H1 (cell line): ENCODE measurements around the gene IL1A. TPM values are rescaled to one million over a fixed set of nuclear protein-coding genes. Genes with fewer than 3 reads are reported as not detected.

Source experiments
- CTCF ChIA-PET: fragments of 300-600 bp; sonication (Branson Sonifier 250); formaldehyde crosslinking; loops from one replicate; lab custom pipeline; 2021; ENCODE audit not compliant: partially characterized antibody; lab: Charles Lee
- POLR2A ChIA-PET: fragments of 300-600 bp; sonication (Branson Sonifier 250); formaldehyde crosslinking; loops from one replicate; lab custom pipeline; 2021; ENCODE audit warnings: inconsistent platforms; ENCODE audit not compliant: partially characterized antibody; lab: Charles Lee
- DNase-seq, 2 experiments: peaks; one replicate each; pipeline versions ENCODE4 v3.0.0 to v3.0.0-alpha.2; 2010 to 2022; ENCODE audit warnings: low spot score in 2 of 2, low read depth in 1 of 2, mixed read lengths in 1 of 2
- FAIRE-seq: peaks from 2 replicates; lab custom pipeline; 2011; peaks lifted over from hg19 to GRCh38; lab: Jason Lieb, UNC
- H2AFZ ChIP-seq: 2 replicates; pipeline ENCODE4 v1.8.1; 2012; ENCODE audit warnings: low read length, inconsistent platforms
- H2AK5ac ChIP-seq: 2 replicates; pipeline ENCODE4 v1.6.1; 2013; ENCODE audit warnings: low read depth, low read length
- H2BK120ac ChIP-seq: replicated peaks from 2 replicates; pipeline ENCODE3; 2013; ENCODE audit warnings: low read depth, low read length, inconsistent platforms
- H2BK12ac ChIP-seq: 2 replicates; pipeline ENCODE4 v1.6.1; 2013; ENCODE audit warnings: low read depth, low read length
- H2BK15ac ChIP-seq: 2 replicates; pipeline ENCODE4 v1.6.1; 2013; ENCODE audit warnings: low read length
- H2BK20ac ChIP-seq: 2 replicates; pipeline ENCODE4 v1.6.1; 2013; ENCODE audit warnings: low read length
- H2BK5ac ChIP-seq: 2 replicates; pipeline ENCODE4 v1.6.1; 2013; ENCODE audit warnings: low read depth, low read length
- H3K14ac ChIP-seq: 2 replicates; pipeline ENCODE4 v1.6.1; 2013; ENCODE audit warnings: inconsistent platforms; ENCODE audit not compliant: insufficient read length
- H3K18ac ChIP-seq: 2 replicates; pipeline ENCODE4 v1.6.1; 2013; ENCODE audit warnings: low read length; ENCODE audit errors: extremely low read depth
- H3K23ac ChIP-seq: 2 replicates; pipeline ENCODE4 v1.6.1; 2013; ENCODE audit warnings: inconsistent platforms; ENCODE audit not compliant: insufficient read length
- H3K23me2 ChIP-seq: 2 replicates; pipeline ENCODE4 v1.6.1; 2013; ENCODE audit warnings: low read depth, low read length
- H3K27ac ChIP-seq: 2 replicates; pipeline ENCODE4 v1.6.1; 2011; ENCODE audit warnings: low read depth, low read length, inconsistent platforms
- H3K27me3 ChIP-seq, 4 experiments: replicated peaks in 1 of 4; 1 replicate in 1 of 4; 2 replicates in 3 of 4; pipeline versions ENCODE4 v1.6.1 to v1.8.1; 2011 to 2013; ENCODE audit warnings: low read length in 3 of 4, mild to moderate bottlenecking in 3 of 4, inconsistent platforms in 2 of 4, mixed read lengths in 2 of 4, moderate library complexity in 1 of 4; ENCODE audit not compliant: control insufficient read depth in 3 of 4, insufficient read depth in 3 of 4; ENCODE audit errors: extremely low read depth in 1 of 4
- H3K36me3 ChIP-seq, 4 experiments: 2 replicates each; pipeline versions ENCODE4 v1.6.1 to v1.8.1; 2011 to 2013; ENCODE audit warnings: mild to moderate bottlenecking in 4 of 4, low read length in 3 of 4, moderate library complexity in 2 of 4, control low read depth in 1 of 4, inconsistent platforms in 1 of 4; ENCODE audit not compliant: insufficient read depth in 4 of 4, control insufficient read depth in 2 of 4
- H3K4ac ChIP-seq: replicated peaks from 2 replicates; pipeline ENCODE3; 2013; ENCODE audit warnings: low read length, low read depth, mixed read lengths, inconsistent platforms; ENCODE audit not compliant: insufficient read length
- H3K4me1 ChIP-seq, 4 experiments: replicated peaks in 1 of 4; 1 replicate in 1 of 4; 2 replicates in 3 of 4; pipeline versions ENCODE4 v1.6.1 to v1.8.1; 2011 to 2013; ENCODE audit warnings: low read length in 3 of 4, inconsistent platforms in 2 of 4, mixed read lengths in 1 of 4; ENCODE audit not compliant: insufficient read depth in 4 of 4, control insufficient read depth in 3 of 4
- H3K4me2 ChIP-seq, 2 experiments: 2 replicates each; pipeline versions ENCODE4 v1.6.1 to v1.8.1; 2011 to 2013; ENCODE audit warnings: low read depth in 2 of 2, low read length in 2 of 2, control low read depth in 1 of 2, inconsistent platforms in 1 of 2, mild to moderate bottlenecking in 1 of 2; ENCODE audit not compliant: insufficient read depth in 1 of 2
- H3K4me3 ChIP-seq, 4 experiments: fragments of 200-600, 300-600 bp in 1 of 4; sonication (generic), shearing (Covaris generic), sonication (Bioruptor Twin) in 1 of 4; 2 replicates each; pipeline versions ENCODE4 v1.5.1 to v1.8.1; 2011 to 2016; ENCODE audit warnings: low read length in 4 of 4, low read depth in 3 of 4, control low read depth in 2 of 4, inconsistent platforms in 2 of 4, mild to moderate bottlenecking in 2 of 4, mixed read lengths in 1 of 4, moderate library complexity in 1 of 4; ENCODE audit not compliant: insufficient read depth in 2 of 4; ENCODE audit errors: extremely low read depth in 1 of 4
- H3K56ac ChIP-seq: replicated peaks from 2 replicates; pipeline ENCODE3; 2013; ENCODE audit warnings: low read depth, mild to moderate bottlenecking, mixed read lengths, low read length, inconsistent platforms; ENCODE audit not compliant: insufficient read length
- H3K79me1 ChIP-seq: 2 replicates; pipeline ENCODE4 v1.6.1; 2013; ENCODE audit warnings: low read depth, low read length, control low read depth
- H3K79me2 ChIP-seq, 2 experiments: 2 replicates each; pipeline versions ENCODE4 v1.6.1 to v1.8.1; 2012 to 2013; ENCODE audit warnings: low read length in 2 of 2, mild to moderate bottlenecking in 2 of 2, inconsistent platforms in 1 of 2; ENCODE audit not compliant: insufficient read depth in 2 of 2, control insufficient read depth in 1 of 2
- H3K9ac ChIP-seq, 4 experiments: replicated peaks in 1 of 4; 1 replicate in 1 of 4; 2 replicates in 3 of 4; pipeline versions ENCODE4 v1.6.1 to v1.8.1; 2011 to 2013; ENCODE audit warnings: low read depth in 3 of 4, low read length in 3 of 4, control low read depth in 2 of 4, mild to moderate bottlenecking in 2 of 4, moderate library complexity in 2 of 4, inconsistent platforms in 1 of 4; ENCODE audit errors: extremely low read depth in 1 of 4
- H3K9me3 ChIP-seq, 2 experiments: 2 replicates each; pipeline versions ENCODE4 v1.6.1 to v1.8.1; 2012 to 2013; ENCODE audit warnings: mild to moderate bottlenecking in 2 of 2, moderate library complexity in 2 of 2, control low read depth in 1 of 2, inconsistent platforms in 1 of 2, low read depth in 1 of 2, low read length in 1 of 2, mixed read lengths in 1 of 2; ENCODE audit not compliant: insufficient read depth in 2 of 2
- H4K20me1 ChIP-seq, 2 experiments: replicated peaks in 1 of 2; 2 replicates each; pipeline versions ENCODE3 to v1.8.1; 2011 to 2013; ENCODE audit warnings: inconsistent platforms in 2 of 2, low read length in 2 of 2, mild to moderate bottlenecking in 1 of 2; ENCODE audit not compliant: insufficient read depth in 2 of 2, control insufficient read depth in 1 of 2
- H4K5ac ChIP-seq: 2 replicates; pipeline ENCODE4 v1.6.1; 2013; ENCODE audit warnings: low read length, low read depth, mixed read lengths, inconsistent platforms; ENCODE audit not compliant: insufficient read length
- H4K8ac ChIP-seq: 2 replicates; pipeline ENCODE4 v1.8.0; 2013; ENCODE audit warnings: mild to moderate bottlenecking, moderate library complexity, low read length, inconsistent platforms; ENCODE audit not compliant: insufficient read depth; ENCODE audit errors: extremely low read depth
- H4K91ac ChIP-seq: replicated peaks from 2 replicates; pipeline ENCODE3; 2013; ENCODE audit warnings: low read length, mixed read lengths, inconsistent platforms; ENCODE audit not compliant: insufficient read length
- CTCF ChIP-seq, 3 experiments: IDR thresholded peaks; 1 replicate in 2 of 3; 2 replicates in 1 of 3; pipeline versions ENCODE4 v1.5.1 to v1.6.1; 2011; ENCODE audit warnings: low read length in 3 of 3, mild to moderate bottlenecking in 3 of 3, inconsistent platforms in 2 of 3, low read depth in 1 of 3, moderate library complexity in 1 of 3; ENCODE audit not compliant: insufficient read depth in 1 of 3; ENCODE audit errors: control extremely low read depth in 1 of 3
- FOSL1 ChIP-seq: IDR thresholded peaks from 2 replicates; pipeline ENCODE4 v1.6.1; 2011; ENCODE audit warnings: mild to moderate bottlenecking, low read depth, low read length, moderate library complexity; ENCODE audit not compliant: insufficient read depth
- POLR2AphosphoS5 ChIP-seq: IDR thresholded peaks from 2 replicates; pipeline ENCODE4 v1.6.1; 2011; ENCODE audit warnings: low read depth, low read length
- RAD21 ChIP-seq, 2 experiments: IDR thresholded peaks in 1 of 2; conservative IDR thresholded peaks in 1 of 2; 2 replicates each; pipeline ENCODE4 v1.6.1; 2011; ENCODE audit warnings: low read depth in 2 of 2, low read length in 2 of 2, improper control_type of control experiment in 1 of 2, inconsistent platforms in 1 of 2, mild to moderate bottlenecking in 1 of 2, moderate library complexity in 1 of 2
- WGBS, 2 experiments: shearing (Covaris generic) in 1 of 2; methylation state at CpG; one replicate each; pipeline versions ENCODE4 v1.1.6 to v1.1.7; 2013 to 2015; ENCODE audit warnings: low lambda C conversion rate in 2 of 2, mixed read lengths in 2 of 2, inconsistent platforms in 1 of 2, low coverage in 1 of 2, missing lambda C conversion rate in 1 of 2; ENCODE audit not compliant: insufficient replicate concordance in 2 of 2, insufficient coverage in 1 of 2, insufficient read length in 1 of 2; ENCODE audit errors: extremely low coverage in 1 of 2, missing lambda C conversion rate in 1 of 2; 5-methylcytosine and 5-hydroxymethylcytosine counted together
- polyA plus RNA-seq, 7 experiments: library from polyadenylated mRNA; depleted of rRNA in 3 of 7; stranded (reverse) in 5 of 7; unstranded in 2 of 7; fragments of >200 nt in 5 of 7; fragments of 200-250 nt in 2 of 7; gene quantifications; 1 replicate in 5 of 7; 2 replicates in 1 of 7; 4 replicates in 1 of 7; pipeline versions ENCODE4 v1.2.1 to v1.2.3, GENCODE V29; 2011 to 2013; ENCODE audit warnings: missing spikeins in 2 of 7, mixed read lengths in 2 of 7
- total RNA-seq: library from RNA; stranded (reverse); fragmentation: NEBNext Ultra II Directional; extraction: Animal tissue kit (Norgen Biotek cat#: 25700); gene quantifications from 2 replicates; pipeline ENCODE4 v1.2.1, GENCODE V29; 2021

Gene IL1A
- total and polyA plus RNA-seq, 2 of the 8 experiments (the other 6 are each of a cell fraction or from before 2014, with no cell fraction given): 0.32 to 0.74 TPM

- no peak overlapping the region for H2AK5ac ChIP-seq
- POLR2A ChIA-PET: no interaction called here
- H3K27ac ChIP-seq: no peak overlapping the region
- H3K14ac ChIP-seq: no peak overlapping the region
- 0 out of 2 replicates have a peak overlapping the region, but pooled peaks have one; percentile 6 for H2BK20ac ChIP-seq
- no peaks in the 10 kb centered on the region for H3K23me2 ChIP-seq
- H3K36me3 ChIP-seq: no peaks in the 10 kb centered on the region
- no peak for TF ChIP-seq POLR2AphosphoS5
- peak in 2 of 3 experiments; percentile 25 to 39; a peak in 2 of 4 replicates for TF ChIP-seq CTCF (IDR thresholded peaks at IDR 0.05; ENCODE audit: control extremely low read depth in 1 of 3, insufficient read depth in 1 of 3, low read depth in 1 of 3, low read length in 3 of 3)
- TF ChIP-seq RAD21 (IDR thresholded peaks at IDR 0.05 in 1 of 2, conservative IDR thresholded peaks at IDR 0.05 in 1 of 2; ENCODE audit: low read depth in 2 of 2, low read length in 2 of 2): peak; percentile 20 to 38; a peak in 2 of 4 replicates
- TF ChIP-seq FOSL1: no peak
- no peaks in the 10 kb centered on the region for H3K27me3 ChIP-seq
- no peak overlapping the region for H3K9ac ChIP-seq
- H4K91ac ChIP-seq: no peak overlapping the region
- H3K79me2 ChIP-seq: no peaks in the 10 kb centered on the region
- H3K4me3 ChIP-seq: no peak overlapping the region
- no peak overlapping the region; the same call in 1 of the 2 replicates for H2AFZ ChIP-seq
- H3K23ac ChIP-seq: no peak overlapping the region
- FAIRE-seq (no peak), DNase-seq (no peak)
- 0 out of 2 replicates have a peak overlapping the region, but pooled peaks have one; percentile 88 for H2BK5ac ChIP-seq
- H4K5ac ChIP-seq: no peak overlapping the region
- H3K4me1 ChIP-seq: peaks cover 0 to 33% (median 8%) of the 10 kb centered on the region in 4 experiments; a peak in 5 of 7 replicates
- no peaks in the 10 kb centered on the region for H4K20me1 ChIP-seq
- no peak overlapping the region for H3K4me2 ChIP-seq
- H2BK15ac ChIP-seq: no peak overlapping the region
- no peak overlapping the region for H3K4ac ChIP-seq
- no peaks in the 10 kb centered on the region for H3K79me1 ChIP-seq
- 63% methylated on average over 4 of the region's 4 CpGs; no CpG with 5 or more reads in 1 of the 2 experiments for WGBS, 2 experiments
- 0 out of 2 replicates have a peak overlapping the region, but pooled peaks have one; percentile 84 for H2BK12ac ChIP-seq
- H3K18ac ChIP-seq: no peak overlapping the region
- no peak overlapping the region for H4K8ac ChIP-seq
- no peaks in the 10 kb centered on the region for H3K9me3 ChIP-seq
- no peak overlapping the region for H2BK120ac ChIP-seq
- CTCF ChIA-PET: interaction anchor here (0.6 to 1.5 kb wide), 6 partner anchors 15 to 216 kb away, joined by 3 read pairs; partner anchors contain the start of gene IL1B
- no peak overlapping the region for H3K56ac ChIP-seq
These were observed 32.9 kb upstream of the IL1A start for GRCh38 chr2:112817082-112817689.
